ENCODE results near the gene ERO1A. TPM values are rescaled to one million over a fixed set of nuclear protein-coding genes. Genes with fewer than 3 reads are reported as not detected.

Gene ERO1A, protein sequence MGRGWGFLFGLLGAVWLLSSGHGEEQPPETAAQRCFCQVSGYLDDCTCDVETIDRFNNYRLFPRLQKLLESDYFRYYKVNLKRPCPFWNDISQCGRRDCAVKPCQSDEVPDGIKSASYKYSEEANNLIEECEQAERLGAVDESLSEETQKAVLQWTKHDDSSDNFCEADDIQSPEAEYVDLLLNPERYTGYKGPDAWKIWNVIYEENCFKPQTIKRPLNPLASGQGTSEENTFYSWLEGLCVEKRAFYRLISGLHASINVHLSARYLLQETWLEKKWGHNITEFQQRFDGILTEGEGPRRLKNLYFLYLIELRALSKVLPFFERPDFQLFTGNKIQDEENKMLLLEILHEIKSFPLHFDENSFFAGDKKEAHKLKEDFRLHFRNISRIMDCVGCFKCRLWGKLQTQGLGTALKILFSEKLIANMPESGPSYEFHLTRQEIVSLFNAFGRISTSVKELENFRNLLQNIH
- total RNA-seq, result 38.7 and 44.1 TPM in 2 replicates
- long read RNA-seq, partial matches to known transcripts, result 0 of 4 reads
- long read RNA-seq, other reads (novel, unspliced or antisense), result 4 of 4 reads

DNA sequence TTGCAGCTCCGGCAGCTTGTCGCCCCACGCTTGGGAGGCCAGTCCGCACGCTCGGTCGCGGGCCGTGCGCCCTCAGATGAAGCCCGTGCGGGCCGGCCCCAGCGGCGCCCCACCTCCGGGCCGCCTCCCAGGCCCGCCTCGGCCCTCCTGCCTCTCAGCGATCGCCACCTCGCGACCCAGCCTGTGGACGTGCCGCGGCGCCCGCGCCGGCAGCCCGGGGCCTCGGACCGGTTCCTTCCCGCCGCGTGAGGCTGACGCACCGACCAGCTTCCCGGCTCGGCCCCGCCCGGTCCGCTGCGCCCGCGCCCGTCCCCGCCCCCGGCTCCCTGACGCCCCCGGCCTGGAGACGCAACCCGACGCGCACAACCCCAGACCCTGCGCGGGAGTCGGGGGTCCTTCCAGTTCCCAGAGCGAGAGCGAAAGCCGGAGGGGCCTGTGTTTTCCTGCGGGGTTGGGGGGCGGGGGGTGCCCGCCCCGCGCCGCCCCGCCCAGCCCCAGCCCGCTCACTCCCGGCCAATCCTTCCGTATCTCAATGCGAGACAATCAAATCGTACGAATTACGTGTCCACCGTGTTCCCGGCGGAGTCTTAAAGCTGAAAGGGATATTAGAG, at the start of gene ERO1A:
ERO1A (minus strand) TSS at position 78 of the 611 bp plus-strand sequence; CDS start at position 1, 77 bp downstream.
- no peaks in the 10 kb centered on the region for H3K36me3 Mint-ChIP-seq (ENCODE audit: low read depth)
- H3K9me3 Mint-ChIP-seq, result no peaks in the 10 kb centered on the region
- peak within 1 kb of the TSS; percentile 96 for H3K4me3 Mint-ChIP-seq
- TF ChIP-seq, protein P1, sequence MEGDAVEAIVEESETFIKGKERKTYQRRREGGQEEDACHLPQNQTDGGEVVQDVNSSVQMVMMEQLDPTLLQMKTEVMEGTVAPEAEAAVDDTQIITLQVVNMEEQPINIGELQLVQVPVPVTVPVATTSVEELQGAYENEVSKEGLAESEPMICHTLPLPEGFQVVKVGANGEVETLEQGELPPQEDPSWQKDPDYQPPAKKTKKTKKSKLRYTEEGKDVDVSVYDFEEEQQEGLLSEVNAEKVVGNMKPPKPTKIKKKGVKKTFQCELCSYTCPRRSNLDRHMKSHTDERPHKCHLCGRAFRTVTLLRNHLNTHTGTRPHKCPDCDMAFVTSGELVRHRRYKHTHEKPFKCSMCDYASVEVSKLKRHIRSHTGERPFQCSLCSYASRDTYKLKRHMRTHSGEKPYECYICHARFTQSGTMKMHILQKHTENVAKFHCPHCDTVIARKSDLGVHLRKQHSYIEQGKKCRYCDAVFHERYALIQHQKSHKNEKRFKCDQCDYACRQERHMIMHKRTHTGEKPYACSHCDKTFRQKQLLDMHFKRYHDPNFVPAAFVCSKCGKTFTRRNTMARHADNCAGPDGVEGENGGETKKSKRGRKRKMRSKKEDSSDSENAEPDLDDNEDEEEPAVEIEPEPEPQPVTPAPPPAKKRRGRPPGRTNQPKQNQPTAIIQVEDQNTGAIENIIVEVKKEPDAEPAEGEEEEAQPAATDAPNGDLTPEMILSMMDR (conservative IDR thresholded peaks at IDR 0.05), result no peak
- H3K4me1 Mint-ChIP-seq, result peaks cover 23% of the 10 kb centered on the region
- no peaks in the 10 kb centered on the region for H3K27me3 Mint-ChIP-seq (ENCODE audit: low read depth)
- peak within 1 kb of the TSS; percentile 57 for H3K27ac Mint-ChIP-seq (ENCODE audit: unreplicated experiment)
- peak; percentile 61 for DNase-seq (ENCODE audit: low read depth, low spot score)

- Mint-ChIP-seq H3K36me3 (ENCODE audit: low read depth) (peaks cover 3% of the 10 kb centered on the region), H3K27me3 (ENCODE audit: low read depth) (no peaks in the 10 kb centered on the region), H3K9me3 (no peaks in the 10 kb centered on the region), H3K4me3 (no peak overlapping the region), H3K27ac (ENCODE audit: unreplicated experiment) (no peak overlapping the region), H3K4me1 (no peaks in the 10 kb centered on the region)
- no peak for DNase-seq (ENCODE audit: low read depth, low spot score)
- TF ChIP-seq, protein P1 (conservative IDR thresholded peaks at IDR 0.05), result no peak
These were observed 46.5 kb upstream of the ERO1A start for GRCh38 chr14:52741865-52742264.

GRCh38 chr14:52740751-52741150, 45.4 kb upstream of the ERO1A start:
- Mint-ChIP-seq H3K4me3 (no peak overlapping the region), H3K9me3 (no peaks in the 10 kb centered on the region), H3K27me3 (ENCODE audit: low read depth) (no peaks in the 10 kb centered on the region), H3K27ac (ENCODE audit: unreplicated experiment) (no peak overlapping the region), H3K36me3 (ENCODE audit: low read depth) (peaks cover 3% of the 10 kb centered on the region), H3K4me1 (peaks cover 5% of the 10 kb centered on the region)
- TF ChIP-seq, protein P1 (conservative IDR thresholded peaks at IDR 0.05), result no peak
- DNase-seq (ENCODE audit: low read depth, low spot score), result no peak

- TF ChIP-seq, protein P1 (conservative IDR thresholded peaks at IDR 0.05), result no peak
- Mint-ChIP-seq H3K9me3 (peaks cover 2% of the 10 kb centered on the region), H3K27me3 (ENCODE audit: low read depth) (no peaks in the 10 kb centered on the region)
These were observed 43.1 kb upstream of the ERO1A start for GRCh38 chr14:52738409-52738808.

DNA sequence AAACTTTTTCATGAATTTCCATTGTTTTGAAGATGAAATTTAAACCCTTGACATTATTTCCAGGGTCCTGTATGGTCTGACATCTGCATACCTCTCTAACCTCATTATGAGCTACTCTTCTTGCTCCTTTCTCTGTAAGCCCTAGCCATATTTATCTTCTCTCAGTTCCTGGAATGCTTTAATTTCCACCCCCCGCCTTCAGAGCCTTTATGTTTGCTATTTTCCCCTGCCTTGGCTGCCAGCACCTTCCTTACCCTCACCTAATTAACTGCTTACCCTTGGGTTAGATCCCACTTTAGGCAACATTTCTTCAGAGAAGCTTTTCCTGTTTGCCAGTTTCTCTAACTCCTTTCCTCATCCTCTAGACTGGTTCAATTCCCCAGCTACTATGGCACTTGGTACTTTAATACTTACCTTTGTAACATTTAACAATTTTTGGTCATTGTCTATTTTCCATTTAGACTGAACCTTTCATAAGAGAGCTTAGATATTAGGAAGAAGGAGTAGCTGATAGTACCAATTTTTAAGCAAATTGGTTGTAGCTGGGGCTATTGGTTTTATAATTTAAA, 40.6 kb upstream of the ERO1A start:
- DNase-seq (ENCODE audit: low read depth, low spot score), result no peak
- Mint-ChIP-seq H3K9me3 (peaks cover 2% of the 10 kb centered on the region), H3K27ac (ENCODE audit: unreplicated experiment) (no peak overlapping the region), H3K4me3 (peak overlapping the region; percentile 32), H3K36me3 (ENCODE audit: low read depth) (peaks cover 14% of the 10 kb centered on the region), H3K4me1 (peaks cover 22% of the 10 kb centered on the region), H3K27me3 (ENCODE audit: low read depth) (no peaks in the 10 kb centered on the region)
- TF ChIP-seq, protein P1 (conservative IDR thresholded peaks at IDR 0.05), result no peak

More at GRCh38 chr14:52738409-52738808, 43.1 kb upstream of the ERO1A start:
- peaks cover 13% of the 10 kb centered on the region for H3K4me1 Mint-ChIP-seq
- DNase-seq (ENCODE audit: low read depth, low spot score), result no peak
- no peak overlapping the region for H3K4me3 Mint-ChIP-seq
- peaks cover 10% of the 10 kb centered on the region for H3K36me3 Mint-ChIP-seq (ENCODE audit: low read depth)
- no peak overlapping the region for H3K27ac Mint-ChIP-seq (ENCODE audit: unreplicated experiment)
